ENCODE results near the gene STKLD1.
A peak's percentile ranks its signal among the peaks of the same experiment; 100 is the strongest.

DNA sequence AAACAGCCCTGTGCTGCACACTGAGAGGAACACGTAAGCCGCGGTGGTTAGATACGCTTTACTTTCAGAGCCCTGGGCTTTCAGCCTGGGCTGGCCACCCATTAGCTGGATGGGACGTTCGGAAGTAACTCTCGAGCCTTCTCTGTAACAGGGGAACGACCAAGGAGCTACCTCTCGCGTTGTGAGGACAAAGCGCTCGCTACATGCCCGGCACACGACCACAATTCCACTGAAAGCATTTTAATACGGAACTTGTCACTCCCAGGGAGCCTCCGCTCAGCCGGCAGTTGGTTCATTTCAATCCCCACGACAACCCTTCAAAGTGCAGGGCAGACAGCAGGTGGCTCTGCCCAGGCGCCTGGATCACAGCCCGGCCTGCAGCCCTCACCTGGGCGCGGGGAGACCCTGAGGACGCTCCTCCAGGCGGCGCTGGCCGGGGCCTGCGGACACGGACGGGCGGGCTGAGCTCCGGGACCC is 20.2 kb upstream of the STKLD1 start:
- no peak for TF ChIP-seq JUNB (IDR thresholded peaks at IDR 0.05)
- no peak for TF ChIP-seq CBX2 (IDR thresholded peaks at IDR 0.05; ENCODE audit: borderline replicate concordance, low read depth)
- TF ChIP-seq, protein P1, sequence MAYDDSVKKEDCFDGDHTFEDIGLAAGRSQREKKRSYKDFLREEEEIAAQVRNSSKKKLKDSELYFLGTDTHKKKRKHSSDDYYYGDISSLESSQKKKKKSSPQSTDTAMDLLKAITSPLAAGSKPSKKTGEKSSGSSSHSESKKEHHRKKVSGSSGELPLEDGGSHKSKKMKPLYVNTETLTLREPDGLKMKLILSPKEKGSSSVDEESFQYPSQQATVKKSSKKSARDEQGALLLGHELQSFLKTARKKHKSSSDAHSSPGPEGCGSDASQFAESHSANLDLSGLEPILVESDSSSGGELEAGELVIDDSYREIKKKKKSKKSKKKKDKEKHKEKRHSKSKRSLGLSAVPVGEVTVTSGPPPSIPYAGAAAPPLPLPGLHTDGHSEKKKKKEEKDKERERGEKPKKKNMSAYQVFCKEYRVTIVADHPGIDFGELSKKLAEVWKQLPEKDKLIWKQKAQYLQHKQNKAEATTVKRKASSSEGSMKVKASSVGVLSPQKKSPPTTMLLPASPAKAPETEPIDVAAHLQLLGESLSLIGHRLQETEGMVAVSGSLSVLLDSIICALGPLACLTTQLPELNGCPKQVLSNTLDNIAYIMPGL (CRISPR knock-in tag; IDR thresholded peaks at IDR 0.05; ENCODE audit: borderline replicate concordance) = no peak
- TF ChIP-seq POLR2A (IDR thresholded peaks at IDR 0.05; ENCODE audit: low read length) = no peak
- TF ChIP-seq ZFP36 (IDR thresholded peaks at IDR 0.05; ENCODE audit: borderline replicate concordance, partially characterized antibody) = no peak
- TF ChIP-seq, protein P2, sequence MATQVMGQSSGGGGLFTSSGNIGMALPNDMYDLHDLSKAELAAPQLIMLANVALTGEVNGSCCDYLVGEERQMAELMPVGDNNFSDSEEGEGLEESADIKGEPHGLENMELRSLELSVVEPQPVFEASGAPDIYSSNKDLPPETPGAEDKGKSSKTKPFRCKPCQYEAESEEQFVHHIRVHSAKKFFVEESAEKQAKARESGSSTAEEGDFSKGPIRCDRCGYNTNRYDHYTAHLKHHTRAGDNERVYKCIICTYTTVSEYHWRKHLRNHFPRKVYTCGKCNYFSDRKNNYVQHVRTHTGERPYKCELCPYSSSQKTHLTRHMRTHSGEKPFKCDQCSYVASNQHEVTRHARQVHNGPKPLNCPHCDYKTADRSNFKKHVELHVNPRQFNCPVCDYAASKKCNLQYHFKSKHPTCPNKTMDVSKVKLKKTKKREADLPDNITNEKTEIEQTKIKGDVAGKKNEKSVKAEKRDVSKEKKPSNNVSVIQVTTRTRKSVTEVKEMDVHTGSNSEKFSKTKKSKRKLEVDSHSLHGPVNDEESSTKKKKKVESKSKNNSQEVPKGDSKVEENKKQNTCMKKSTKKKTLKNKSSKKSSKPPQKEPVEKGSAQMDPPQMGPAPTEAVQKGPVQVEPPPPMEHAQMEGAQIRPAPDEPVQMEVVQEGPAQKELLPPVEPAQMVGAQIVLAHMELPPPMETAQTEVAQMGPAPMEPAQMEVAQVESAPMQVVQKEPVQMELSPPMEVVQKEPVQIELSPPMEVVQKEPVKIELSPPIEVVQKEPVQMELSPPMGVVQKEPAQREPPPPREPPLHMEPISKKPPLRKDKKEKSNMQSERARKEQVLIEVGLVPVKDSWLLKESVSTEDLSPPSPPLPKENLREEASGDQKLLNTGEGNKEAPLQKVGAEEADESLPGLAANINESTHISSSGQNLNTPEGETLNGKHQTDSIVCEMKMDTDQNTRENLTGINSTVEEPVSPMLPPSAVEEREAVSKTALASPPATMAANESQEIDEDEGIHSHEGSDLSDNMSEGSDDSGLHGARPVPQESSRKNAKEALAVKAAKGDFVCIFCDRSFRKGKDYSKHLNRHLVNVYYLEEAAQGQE (IDR thresholded peaks at IDR 0.05) = no peak
- TF ChIP-seq, protein P3, sequence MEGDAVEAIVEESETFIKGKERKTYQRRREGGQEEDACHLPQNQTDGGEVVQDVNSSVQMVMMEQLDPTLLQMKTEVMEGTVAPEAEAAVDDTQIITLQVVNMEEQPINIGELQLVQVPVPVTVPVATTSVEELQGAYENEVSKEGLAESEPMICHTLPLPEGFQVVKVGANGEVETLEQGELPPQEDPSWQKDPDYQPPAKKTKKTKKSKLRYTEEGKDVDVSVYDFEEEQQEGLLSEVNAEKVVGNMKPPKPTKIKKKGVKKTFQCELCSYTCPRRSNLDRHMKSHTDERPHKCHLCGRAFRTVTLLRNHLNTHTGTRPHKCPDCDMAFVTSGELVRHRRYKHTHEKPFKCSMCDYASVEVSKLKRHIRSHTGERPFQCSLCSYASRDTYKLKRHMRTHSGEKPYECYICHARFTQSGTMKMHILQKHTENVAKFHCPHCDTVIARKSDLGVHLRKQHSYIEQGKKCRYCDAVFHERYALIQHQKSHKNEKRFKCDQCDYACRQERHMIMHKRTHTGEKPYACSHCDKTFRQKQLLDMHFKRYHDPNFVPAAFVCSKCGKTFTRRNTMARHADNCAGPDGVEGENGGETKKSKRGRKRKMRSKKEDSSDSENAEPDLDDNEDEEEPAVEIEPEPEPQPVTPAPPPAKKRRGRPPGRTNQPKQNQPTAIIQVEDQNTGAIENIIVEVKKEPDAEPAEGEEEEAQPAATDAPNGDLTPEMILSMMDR (IDR thresholded peaks at IDR 0.05) = 0 out of 3 replicates have a peak, but pooled peaks have one; percentile 6
- no peak for TF ChIP-seq BHLHE40 (IDR thresholded peaks at IDR 0.05; ENCODE audit: low read depth, low read length)

Measured in A549 (cell line).